Stimulated activated naive CD8-positive, alpha-beta T cell treated with anti-CD3 and anti-CD28 coated beads, Interleukin-15, Interleukin-2, amounts not matched to agents 100 U/mL and 50 U/mL, for 24 hours (primary cell): ENCODE measurements around the gene ATP7B.
"Not testable (repeated sequence)": the region's sequence is repeated elsewhere in the genome, so short reads cannot be mapped to it uniquely, and the experiment has no call there.

ENCODE experiments used
- ATAC-seq: fragments of 150-1000 bp; cut with Tn5 transposase; one replicate; pipeline ENCODE4 v1.10.0; 2021
- DNase-seq: peaks from one replicate; pipeline ENCODE4 v3.0.0; 2021

Gene ATP7B

GRCh38 chr13:52006523-52007245 is 4.6 kb downstream of the ATP7B start:
- ATAC-seq: no peak
- DNase-seq: no peak

GRCh38 chr13:52005841-52006522 is 5.3 kb downstream of the ATP7B start:
- DNase-seq: no peak
- no peak for ATAC-seq

GRCh38 chr13:52004511-52005170 is 6.6 kb downstream of the ATP7B start:
- ATAC-seq (no peak), DNase-seq (no peak)

- ATAC-seq: no peak
- DNase-seq: no peak
These were observed 7.7 kb downstream of the ATP7B start for GRCh38 chr13:52003541-52003940.

GRCh38 chr13:52002361-52002760 is 8.9 kb downstream of the ATP7B start:
- no peak for ATAC-seq
- DNase-seq: no peak

- DNase-seq: no peak
These were observed 10.0 kb downstream of the ATP7B start for GRCh38 chr13:52001120-52001731.

GRCh38 chr13:51999921-52000320 is 11.3 kb downstream of the ATP7B start:
- ATAC-seq: no peak
- no peak for DNase-seq

More at GRCh38 chr13:52001120-52001731, 10.0 kb downstream of the ATP7B start:
- peak; percentile 40 for ATAC-seq

GRCh38 chr13:51999510-51999911 is 11.7 kb downstream of the ATP7B start:
- DNase-seq (no peak), ATAC-seq (no peak)

GRCh38 chr13:51998723-51999509 is 12.3 kb downstream of the ATP7B start:
- DNase-seq (no peak), ATAC-seq (no peak)

- no peak for ATAC-seq
These were observed 13.5 kb downstream of the ATP7B start for GRCh38 chr13:51997641-51998330.

GRCh38 chr13:51997186-51997585 is 14.1 kb downstream of the ATP7B start:
- DNase-seq: no peak
- ATAC-seq: no peak

More at GRCh38 chr13:51997641-51998330, 13.5 kb downstream of the ATP7B start:
- DNase-seq: no peak

GRCh38 chr13:51996641-51997040 is 14.6 kb downstream of the ATP7B start:
- ATAC-seq (no peak), DNase-seq (no peak)

- no peak for DNase-seq
- ATAC-seq: no peak
These were observed 15.3 kb downstream of the ATP7B start for GRCh38 chr13:51995677-51996551.

- DNase-seq (no peak), ATAC-seq (no peak)
These were observed 17.5 kb downstream of the ATP7B start for GRCh38 chr13:51993713-51994112.

- no peak for DNase-seq
- ATAC-seq: no peak
These were observed 22.1 kb downstream of the ATP7B start for GRCh38 chr13:51988988-51989618.

GRCh38 chr13:51984904-51985303 is 26.3 kb downstream of the ATP7B start:
- not testable (repeated sequence) for ATAC-seq, DNase-seq

GRCh38 chr13:51983292-51983691 is 28.0 kb downstream of the ATP7B start:
- not testable (repeated sequence) for ATAC-seq, DNase-seq

- DNase-seq (no peak), ATAC-seq (no peak)
These were observed 29.9 kb downstream of the ATP7B start for GRCh38 chr13:51981355-51981754.

GRCh38 chr13:51980908-51981307 is 30.3 kb downstream of the ATP7B start:
- ATAC-seq (no peak), DNase-seq (no peak)
